Stimulated activated CD4-positive, alpha-beta T cell treated with anti-CD3 and anti-CD28 coated beads, Interleukin-1b, Interleukin-23, amount 100 ng/mL, for 48 hours (primary cell): ENCODE measurements around the gene REM2.
"Not testable (repeated sequence)": the region's sequence is repeated elsewhere in the genome, so short reads cannot be mapped to it uniquely, and the experiment has no call there.

Experiments used
- DNase-seq: peaks from one replicate; pipeline ENCODE4 v3.0.0-alpha.2; 2020

REM2 gene

DNA sequence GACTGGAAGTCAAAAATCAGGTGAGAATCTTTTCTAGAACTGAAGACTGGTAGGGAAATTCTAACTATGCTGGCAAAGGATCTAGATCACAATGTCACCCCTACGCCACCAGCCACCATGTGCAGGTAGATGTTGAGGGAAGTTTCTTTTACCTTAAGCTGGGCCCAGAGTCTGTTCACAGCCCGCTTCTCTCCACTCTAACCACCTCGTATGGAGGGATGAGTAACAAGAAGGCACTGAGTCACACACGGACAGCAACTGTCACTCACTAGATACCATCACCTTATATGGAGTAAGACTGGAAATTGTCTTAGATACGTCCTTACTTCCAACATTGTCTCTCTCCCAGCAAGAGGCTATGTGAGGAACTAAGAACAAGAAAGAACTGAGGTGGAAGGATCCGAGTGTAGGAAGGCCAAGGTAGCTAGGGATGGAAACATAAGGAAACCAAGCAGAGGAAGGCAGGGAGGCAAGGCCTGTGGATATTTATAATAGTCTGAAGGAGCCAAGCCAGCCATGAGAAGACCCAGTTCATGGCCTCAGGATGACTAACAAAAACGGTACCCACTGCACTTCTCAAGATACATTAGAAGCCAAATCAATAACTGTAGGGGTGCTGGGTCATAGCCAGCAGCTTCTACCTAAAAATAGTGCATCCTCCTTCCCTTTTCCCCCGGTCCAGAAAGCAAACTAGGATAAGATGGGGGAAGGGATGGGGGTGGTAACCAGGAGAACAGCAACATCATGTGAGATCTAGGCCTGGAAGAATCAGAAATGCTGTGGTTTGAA, 15.5 kb downstream of the REM2 start:
- peak; percentile 48 for DNase-seq

- DNase-seq: no peak
Measured at GRCh38 chr14:22900081-22900799, 17.2 kb downstream of the REM2 start.

DNA sequence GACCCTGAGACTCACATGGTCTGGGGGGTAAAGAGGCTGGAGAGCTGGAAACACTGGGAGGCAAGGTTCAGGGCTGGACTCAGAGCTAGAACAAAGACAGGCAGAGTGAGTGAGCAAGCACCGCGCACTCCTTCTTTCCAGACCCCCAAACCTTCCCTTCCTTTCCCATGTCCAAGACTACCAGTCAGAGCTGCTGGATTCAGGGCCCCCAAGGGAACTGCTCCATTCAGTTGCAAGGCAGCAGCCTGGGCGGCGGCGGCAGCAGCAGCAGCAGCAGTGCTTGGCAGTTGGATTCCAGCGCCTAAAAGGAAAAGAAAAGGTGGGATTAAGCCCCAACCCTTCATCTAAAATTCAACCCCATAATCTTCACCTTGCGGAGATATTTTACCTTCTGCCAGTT, 18.8 kb downstream of the REM2 start:
- no peak for DNase-seq

GRCh38 chr14:22903742-22904087, 20.7 kb downstream of the REM2 start:
- no peak for DNase-seq

GRCh38 chr14:22905627-22906026, 22.6 kb downstream of the REM2 start:
- no peak for DNase-seq

DNA sequence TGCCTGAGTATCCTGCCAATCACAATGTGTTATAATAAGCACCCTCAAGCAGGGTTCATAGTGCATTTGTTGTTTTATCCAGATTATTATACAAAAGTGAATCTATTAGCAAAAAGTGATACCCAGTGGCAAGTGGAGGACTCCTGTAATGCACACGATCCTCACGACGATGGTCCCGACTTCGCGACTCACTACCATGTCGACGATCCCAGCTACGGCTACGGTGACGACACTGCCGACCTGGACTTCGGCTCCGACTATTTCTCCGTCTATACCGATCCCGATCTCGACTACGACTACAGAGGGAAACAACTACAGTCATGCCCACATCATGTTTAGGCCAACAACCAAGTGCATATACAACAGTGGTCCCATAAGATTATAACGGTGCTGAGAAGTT, 23.1 kb downstream of the REM2 start:
- DNase-seq: no peak

- no peak for DNase-seq
Measured at GRCh38 chr14:22907429-22907828, 24.4 kb downstream of the REM2 start.

- no peak for DNase-seq
Measured at GRCh38 chr14:22908601-22909000, 25.6 kb downstream of the REM2 start.

- DNase-seq: no peak
Measured at GRCh38 chr14:22910916-22911315, 27.9 kb downstream of the REM2 start.

GRCh38 chr14:22914836-22915235, 31.8 kb downstream of the REM2 start:
- not testable (repeated sequence) for DNase-seq

DNA sequence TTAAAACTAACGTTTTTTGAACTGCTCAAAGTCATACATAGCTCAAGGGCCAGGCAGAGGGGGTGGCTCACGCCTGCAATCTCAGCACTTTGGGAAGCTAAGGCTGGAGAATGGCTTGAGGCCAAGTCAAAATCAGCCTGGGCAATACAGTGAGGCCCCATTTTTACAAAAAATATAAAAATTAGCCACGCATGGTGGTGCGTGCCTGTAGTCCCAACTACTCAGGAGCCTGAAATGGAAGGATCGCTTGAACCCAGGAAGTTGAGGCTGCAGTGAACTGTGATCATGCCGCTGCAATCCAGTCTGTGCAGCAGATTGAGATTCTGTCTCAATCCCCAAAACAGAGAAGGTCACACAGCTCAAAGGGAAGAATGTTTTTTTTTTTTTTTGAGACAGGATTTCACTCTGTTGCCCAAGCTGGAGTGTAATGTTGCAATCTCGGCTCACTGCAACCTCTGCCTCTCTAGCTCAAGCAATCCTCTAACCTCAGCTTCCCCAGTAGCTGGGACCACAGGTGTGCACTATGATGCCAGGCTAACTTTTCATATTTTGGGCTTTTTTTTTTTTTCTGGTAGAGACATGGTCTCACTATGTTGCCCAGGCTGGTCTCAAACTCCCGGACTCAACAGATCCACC, 33.0 kb downstream of the REM2 start:
- no peak for DNase-seq

DNA sequence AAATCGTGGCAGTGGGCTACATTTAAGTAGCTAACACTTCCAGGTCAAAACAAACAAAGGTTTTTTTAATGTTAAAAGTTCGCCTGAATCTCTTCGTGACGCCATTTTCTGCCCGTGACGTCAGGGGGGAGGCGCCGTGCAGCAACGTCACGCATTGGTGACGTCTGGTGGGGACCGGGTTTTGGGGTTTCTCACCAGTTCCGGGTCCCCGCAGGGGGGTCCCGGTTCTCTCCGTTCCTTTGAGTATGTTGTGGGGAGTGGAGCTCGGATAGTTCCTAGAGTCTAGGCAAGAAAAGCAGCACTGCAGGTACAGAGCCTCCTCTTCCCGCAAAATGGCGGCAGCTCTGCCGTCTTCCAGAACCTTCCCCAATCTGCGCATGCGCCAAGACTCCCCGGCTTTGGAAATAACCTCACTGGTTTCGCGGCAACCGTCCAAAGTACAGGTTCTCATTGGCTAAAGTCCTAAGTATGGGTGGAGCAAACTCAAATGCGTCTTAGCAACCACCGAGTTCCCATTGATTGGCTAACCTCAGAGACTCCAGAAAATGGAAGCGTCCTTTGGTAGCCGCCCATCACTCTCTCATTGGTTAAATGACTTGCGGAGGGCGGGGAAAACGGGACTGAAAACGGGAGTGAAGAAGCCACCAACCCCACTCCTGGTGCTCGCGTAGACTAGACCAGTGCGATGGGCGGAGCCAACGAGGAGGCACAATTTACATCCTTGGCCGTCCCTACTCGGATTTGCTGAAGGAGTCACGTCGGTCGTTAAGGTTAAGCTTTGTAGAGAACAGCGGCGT, 36.0 kb downstream of the REM2 start, which contains the start of gene RBM23:
TSS of gene RBM23 (minus strand) at position 346 of the 797 bp plus-strand sequence.
- DNase-seq: peak; percentile 100

GRCh38 chr14:22919601-22919921, 36.5 kb downstream of the REM2 start:
- no peak for DNase-seq

DNA sequence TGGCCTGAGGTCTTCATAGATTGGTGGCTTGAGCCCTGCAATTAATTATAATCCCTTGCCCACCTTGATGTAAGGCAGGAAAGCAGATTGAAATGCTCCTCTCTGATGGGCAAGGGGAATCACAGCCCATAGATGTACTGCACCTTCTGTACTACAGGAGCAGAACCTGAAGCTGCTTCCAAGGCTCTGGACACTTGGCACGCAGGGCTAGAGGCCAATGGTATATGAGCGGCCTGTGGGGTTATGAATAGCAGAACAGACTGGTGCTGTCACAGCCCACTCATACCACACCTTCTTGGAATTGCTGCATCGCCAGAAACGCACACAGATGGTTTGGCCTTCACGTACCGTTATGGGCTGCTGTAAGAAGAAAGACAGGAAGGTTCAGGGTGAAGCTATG, 37.7 kb downstream of the REM2 start:
- no peak for DNase-seq

DNA sequence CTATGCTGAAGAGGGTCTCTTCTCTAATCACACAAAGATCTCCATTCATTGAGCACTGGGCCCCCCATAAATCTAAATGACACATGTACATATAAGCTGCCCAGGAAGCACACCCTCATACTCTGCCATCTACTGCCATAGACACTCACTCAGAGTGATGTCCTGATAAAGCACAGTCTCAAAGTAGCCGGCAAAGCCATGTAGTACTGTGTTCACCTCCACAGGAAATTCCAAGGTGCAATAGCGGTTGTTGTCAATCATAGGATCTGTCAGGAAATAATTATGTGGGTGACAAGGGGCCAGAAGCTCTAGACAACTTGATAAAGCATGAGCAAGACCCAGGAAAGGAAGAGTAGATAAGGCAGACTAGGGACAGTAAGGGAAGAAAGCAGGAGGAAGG, 39.3 kb downstream of the REM2 start:
- no peak for DNase-seq

GRCh38 chr14:22923746-22924145, 40.7 kb downstream of the REM2 start:
- no peak for DNase-seq

DNA sequence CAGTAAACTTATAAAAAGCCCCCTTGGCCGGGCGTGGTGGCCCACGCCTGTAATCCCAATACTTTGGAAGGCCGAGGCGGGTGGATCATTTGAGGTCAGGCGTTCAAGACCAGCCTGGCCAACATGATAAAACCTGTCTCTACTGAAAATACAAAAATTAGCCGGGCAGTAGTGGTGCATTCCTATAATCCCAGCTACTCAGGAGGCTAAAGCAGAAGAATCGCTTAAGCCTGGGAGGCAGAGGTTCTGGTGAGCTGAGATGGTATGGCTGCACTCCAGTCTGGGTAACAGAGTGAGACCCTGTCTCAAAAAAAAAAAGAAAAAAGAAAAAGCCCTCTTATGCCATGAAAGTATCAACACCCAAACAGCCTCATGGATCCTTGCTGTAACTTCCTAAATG, 42.5 kb downstream of the REM2 start:
- no peak for DNase-seq

- no peak for DNase-seq
Measured at GRCh38 chr14:22926316-22926715, 43.3 kb downstream of the REM2 start.

- DNase-seq: no peak
Measured at GRCh38 chr14:22928237-22929103, 45.4 kb downstream of the REM2 start.

DNA sequence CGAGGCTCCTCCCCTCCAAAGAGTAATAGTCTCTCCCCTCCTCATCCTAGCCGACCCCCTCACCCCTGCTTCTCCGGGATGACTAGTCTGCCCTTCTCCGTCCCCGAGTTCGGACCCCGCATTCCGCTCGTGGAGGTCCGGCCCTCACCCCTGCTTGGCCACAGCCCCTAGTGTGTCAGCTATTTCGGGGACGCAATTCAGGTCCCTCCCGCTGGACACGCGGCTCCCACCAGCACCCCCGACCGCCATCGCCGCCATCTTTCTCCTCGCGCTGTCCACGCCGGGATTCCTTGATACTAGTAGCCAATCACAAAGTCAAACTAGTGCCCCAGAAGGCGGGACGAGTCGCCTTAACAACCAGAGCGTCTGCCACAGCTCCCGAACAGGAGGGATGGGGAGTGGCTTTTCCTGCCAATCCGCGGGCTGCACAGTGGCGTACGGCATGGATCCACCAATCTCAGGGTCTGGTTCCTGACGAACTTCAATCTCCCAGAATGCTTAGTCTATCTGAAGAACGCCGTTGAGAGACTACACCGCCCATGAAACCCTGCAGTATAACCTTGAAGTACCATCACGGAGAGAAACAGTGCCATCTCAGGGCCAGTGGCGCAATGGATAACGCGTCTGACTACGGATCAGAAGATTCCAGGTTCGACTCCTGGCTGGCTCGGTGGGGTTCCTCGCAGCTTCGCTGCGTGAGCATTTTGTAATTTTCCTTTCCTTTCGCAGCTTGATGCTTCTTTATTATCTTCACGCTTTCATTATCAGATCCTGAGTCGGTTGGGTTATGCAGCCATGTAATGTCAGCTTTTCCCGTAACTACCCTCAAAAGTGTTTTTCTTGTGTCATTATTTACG, 46.3 kb downstream of the REM2 start, which contains the start of gene PRMT5:
TSS of gene PRMT5 (minus strand) at position 273 of the 857 bp plus-strand sequence. CDS start at position 258, 15 bp downstream.
- peak; percentile 98 for DNase-seq

DNA sequence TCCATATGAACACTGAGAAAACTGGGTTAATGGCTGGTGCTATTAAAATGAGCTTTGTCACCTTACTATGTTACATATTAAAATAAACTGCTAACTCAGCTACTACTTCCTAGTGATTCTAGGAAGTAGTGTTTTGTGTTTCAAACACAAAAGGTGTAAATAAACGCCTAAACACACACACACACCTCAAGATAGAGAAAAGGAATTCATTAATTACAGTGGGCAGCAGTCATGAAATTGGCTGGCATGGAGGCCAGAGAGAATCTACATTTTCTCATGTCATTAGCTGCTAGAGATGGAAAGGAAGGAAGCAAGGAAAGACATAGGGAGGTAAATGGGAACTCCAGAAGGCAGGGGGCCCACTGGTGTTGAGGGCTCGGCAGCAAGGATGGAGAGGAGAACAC, 46.9 kb downstream of the REM2 start:
- DNase-seq: no peak
